Smooth muscle cell (in vitro differentiated cells): Measurements from ENCODE around the gene GREB1L. TPM values are rescaled to one million over a fixed set of nuclear protein-coding genes. Genes with fewer than 3 reads are reported as not detected.

ENCODE experiments used
- DNase-seq: peaks from one replicate; lab custom pipeline; 2025; ENCODE audit not compliant: unreplicated experiment; lab: John Stamatoyannopoulos, UW
- H2AFZ ChIP-seq: fragments of 200-600 bp; sonication (generic); 2 replicates; pipeline ENCODE4 v1.6.0; 2016; ENCODE audit warnings: antibody characterized with exemption, low read depth, mild to moderate bottlenecking
- H3F3A ChIP-seq: fragments of 200-600 bp; sonication (generic); 2 replicates; pipeline ENCODE4 v1.6.0; 2017; ENCODE audit warnings: antibody characterized with exemption, low read depth
- H3K27ac ChIP-seq: fragments of 200-600 bp; sonication (generic); 2 replicates; pipeline ENCODE4 v1.5.1; 2016; ENCODE audit warnings: low read depth, mild to moderate bottlenecking
- H3K27me3 ChIP-seq: fragments of 200-600 bp; sonication (generic); 2 replicates; pipeline ENCODE4 v1.6.1; 2016; ENCODE audit warnings: low read depth, mild to moderate bottlenecking
- H3K36me3 ChIP-seq: fragments of 200-600 bp; sonication (generic); 2 replicates; pipeline ENCODE4 v1.5.1; 2016; ENCODE audit warnings: low read depth
- H3K4me1 ChIP-seq: fragments of 200-600 bp; sonication (generic); 2 replicates; pipeline ENCODE4 v1.5.1; 2016; ENCODE audit warnings: low read depth
- H3K4me2 ChIP-seq: fragments of 200-600 bp; sonication (generic); 2 replicates; pipeline ENCODE4 v1.6.0; 2016; ENCODE audit warnings: mild to moderate bottlenecking
- H3K4me3 ChIP-seq: fragments of 200-600 bp; sonication (generic); 2 replicates; pipeline ENCODE4 v1.5.1; 2016; ENCODE audit warnings: mild to moderate bottlenecking
- H3K79me2 ChIP-seq: fragments of 200-600 bp; sonication (generic); 2 replicates; pipeline ENCODE4 v1.6.0; 2016; ENCODE audit warnings: low read depth, mild to moderate bottlenecking
- H3K9ac ChIP-seq: fragments of 200-600 bp; sonication (generic); 2 replicates; pipeline ENCODE4 v1.6.0; 2016; ENCODE audit warnings: low read depth
- H3K9me3 ChIP-seq: fragments of 200-600 bp; sonication (generic); replicated peaks from 2 replicates; pipeline ENCODE4 v1.5.1; 2016; ENCODE audit warnings: low read depth
- H4K20me1 ChIP-seq: fragments of 200-600 bp; sonication (generic); 2 replicates; pipeline ENCODE4 v1.6.0; 2016; ENCODE audit warnings: low read depth
- WGBS: methylation state at CpG from one replicate; pipeline ENCODE4 v1.1.7; 2016; ENCODE audit warnings: low lambda C conversion rate; 5-methylcytosine and 5-hydroxymethylcytosine counted together
- polyA plus RNA-seq: library from polyadenylated mRNA; unstranded; fragments of >200 nt; fragmentation: Nextera tagmentation; extraction: Ambion mirVana; gene quantifications from 2 replicates; pipeline ENCODE4 v1.2.1, GENCODE V29; 2016
- total RNA-seq: library from RNA; depleted of rRNA; stranded (reverse); fragments of >200 nt; gene quantifications from 2 replicates; pipeline ENCODE4 v1.2.3, GENCODE V29; 2014
- TF ChIP-seq, protein P1 (sequence below): fragments of 200-600 bp; sonication (generic); IDR thresholded peaks from 2 replicates; pipeline ENCODE4 v1.5.1; 2017; ENCODE audit warnings: borderline replicate concordance, mild to moderate bottlenecking, antibody characterized with exemption; ENCODE audit not compliant: insufficient read depth, poor library complexity, severe bottlenecking

GREB1L gene
- total and polyA plus RNA-seq, 2 experiments from 2014 or later = 4.0 to 15.3 TPM

DNA sequence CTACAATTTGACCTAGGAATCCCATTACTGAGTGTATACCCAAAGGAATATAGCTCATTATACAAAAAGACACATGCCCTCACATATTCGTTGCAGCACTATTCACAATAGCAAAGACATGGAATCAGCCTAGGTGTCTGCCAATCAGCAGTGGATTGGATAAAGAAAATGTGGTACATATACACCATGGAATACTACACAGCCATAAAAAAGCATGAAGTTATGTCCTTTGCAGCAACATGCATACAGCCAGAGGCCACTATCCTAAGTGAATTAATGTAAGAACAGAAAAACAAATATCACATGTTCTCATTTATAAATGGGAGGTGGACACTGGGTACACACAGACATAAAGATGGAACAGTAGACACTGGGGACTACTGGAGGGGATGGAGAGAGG, 54.0 kb downstream of the GREB1L start:
- Histone ChIP-seq H3K79me2 (no peaks in the 10 kb centered on the region), H3K4me2 (no peak overlapping the region), H4K20me1 (no peaks in the 10 kb centered on the region), H2AFZ (no peak overlapping the region), H3K27ac (no peak overlapping the region), H3K9ac (no peak overlapping the region), H3K27me3 (no peaks in the 10 kb centered on the region), H3K4me1 (peaks cover 43% of the 10 kb centered on the region), H3K9me3 (no peaks in the 10 kb centered on the region), H3F3A (peaks cover 3% of the 10 kb centered on the region), H3K4me3 (no peak overlapping the region), H3K36me3 (no peaks in the 10 kb centered on the region)
- WGBS = 92% methylated on average over 1 of the region's 1 CpG
- DNase-seq = no peak
- TF ChIP-seq, protein P1, sequence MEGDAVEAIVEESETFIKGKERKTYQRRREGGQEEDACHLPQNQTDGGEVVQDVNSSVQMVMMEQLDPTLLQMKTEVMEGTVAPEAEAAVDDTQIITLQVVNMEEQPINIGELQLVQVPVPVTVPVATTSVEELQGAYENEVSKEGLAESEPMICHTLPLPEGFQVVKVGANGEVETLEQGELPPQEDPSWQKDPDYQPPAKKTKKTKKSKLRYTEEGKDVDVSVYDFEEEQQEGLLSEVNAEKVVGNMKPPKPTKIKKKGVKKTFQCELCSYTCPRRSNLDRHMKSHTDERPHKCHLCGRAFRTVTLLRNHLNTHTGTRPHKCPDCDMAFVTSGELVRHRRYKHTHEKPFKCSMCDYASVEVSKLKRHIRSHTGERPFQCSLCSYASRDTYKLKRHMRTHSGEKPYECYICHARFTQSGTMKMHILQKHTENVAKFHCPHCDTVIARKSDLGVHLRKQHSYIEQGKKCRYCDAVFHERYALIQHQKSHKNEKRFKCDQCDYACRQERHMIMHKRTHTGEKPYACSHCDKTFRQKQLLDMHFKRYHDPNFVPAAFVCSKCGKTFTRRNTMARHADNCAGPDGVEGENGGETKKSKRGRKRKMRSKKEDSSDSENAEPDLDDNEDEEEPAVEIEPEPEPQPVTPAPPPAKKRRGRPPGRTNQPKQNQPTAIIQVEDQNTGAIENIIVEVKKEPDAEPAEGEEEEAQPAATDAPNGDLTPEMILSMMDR = no peak

DNA sequence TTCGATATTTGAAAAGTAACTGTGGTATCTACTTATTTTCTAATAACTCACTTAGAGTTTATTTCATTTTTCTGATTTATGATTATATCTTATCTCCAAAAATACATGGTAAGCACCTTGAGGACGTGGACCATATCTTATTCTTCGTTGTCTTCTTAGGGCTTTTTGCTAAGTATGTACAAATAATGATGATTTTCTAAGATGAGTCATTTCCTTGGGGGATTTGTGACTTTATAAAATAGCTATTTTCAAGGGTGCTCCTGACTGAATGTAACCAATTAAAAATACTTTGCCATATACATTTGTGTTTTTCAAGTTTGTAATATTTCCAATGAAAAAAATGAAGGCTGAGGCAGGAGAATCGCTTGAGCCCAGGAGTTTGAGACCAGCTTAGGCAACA, 56.3 kb downstream of the GREB1L start:
- Histone ChIP-seq H2AFZ (no peak overlapping the region), H3K27ac (no peak overlapping the region), H3K36me3 (no peaks in the 10 kb centered on the region), H3K4me2 (no peak overlapping the region), H3K4me3 (no peak overlapping the region), H3K9ac (no peak overlapping the region), H3K79me2 (no peaks in the 10 kb centered on the region), H4K20me1 (no peaks in the 10 kb centered on the region), H3K9me3 (no peaks in the 10 kb centered on the region), H3K27me3 (no peaks in the 10 kb centered on the region), H3K4me1 (peaks cover 46% of the 10 kb centered on the region), H3F3A (peaks cover 3% of the 10 kb centered on the region)
- WGBS = 62% methylated on average over 4 of the region's 4 CpGs
- TF ChIP-seq, protein P1 = no peak
- DNase-seq = no peak

DNA sequence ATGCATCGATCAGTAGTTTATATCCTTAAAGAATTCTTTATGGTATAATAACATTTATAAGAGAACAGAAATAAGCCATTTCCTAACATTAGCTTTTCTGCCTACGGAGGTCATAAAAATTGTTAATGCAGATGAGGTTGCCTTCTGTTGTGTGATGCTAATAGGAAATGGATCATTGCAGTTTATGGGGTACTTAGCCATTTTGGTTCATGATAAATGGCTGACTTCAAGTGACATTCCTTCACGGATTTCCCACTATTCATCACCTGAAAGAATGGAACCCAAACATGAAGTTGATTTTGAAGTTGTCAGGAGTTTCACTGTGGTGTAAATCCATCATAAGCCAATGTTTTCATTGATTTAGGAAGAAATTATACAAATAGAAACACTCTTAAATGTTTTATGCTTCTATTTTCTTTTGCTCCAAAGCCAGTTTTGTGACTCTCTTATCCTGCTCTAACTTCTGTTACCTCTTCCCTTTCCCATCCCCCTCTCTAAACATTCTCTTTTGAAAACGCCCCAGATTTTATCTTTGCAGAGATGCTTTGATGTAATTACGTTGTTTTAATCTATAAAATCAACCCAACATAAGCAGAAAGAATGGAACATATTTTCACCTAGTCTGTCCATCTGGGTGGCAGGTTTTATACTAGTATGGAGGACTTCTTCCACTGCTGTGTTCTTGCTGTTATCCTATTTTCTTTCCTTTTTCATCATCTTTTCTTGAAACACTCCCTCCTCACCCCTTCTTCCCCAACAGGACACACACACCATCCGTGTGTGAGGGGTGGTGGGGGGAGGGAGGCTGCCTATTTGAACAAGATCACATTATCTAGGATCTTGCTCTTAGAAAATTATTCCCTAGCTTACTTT, 58.2 kb downstream of the GREB1L start:
- WGBS = 32% methylated on average over 6 of the region's 6 CpGs
- no peak overlapping the region for H3K27ac ChIP-seq
- H3K9me3 ChIP-seq = no peaks in the 10 kb centered on the region
- H3K79me2 ChIP-seq = no peaks in the 10 kb centered on the region
- H2AFZ ChIP-seq = no peak overlapping the region
- H3K4me1 ChIP-seq = peaks cover 53% of the 10 kb centered on the region
- TF ChIP-seq, protein P1 = no peak
- no peak for DNase-seq
- H4K20me1 ChIP-seq = no peaks in the 10 kb centered on the region
- peaks cover 3% of the 10 kb centered on the region for H3F3A ChIP-seq
- peak overlapping the region; percentile 39 for H3K4me2 ChIP-seq
- no peaks in the 10 kb centered on the region for H3K36me3 ChIP-seq
- H3K4me3 ChIP-seq = no peak overlapping the region
- H3K27me3 ChIP-seq = no peaks in the 10 kb centered on the region
- H3K9ac ChIP-seq = no peak overlapping the region

DNA sequence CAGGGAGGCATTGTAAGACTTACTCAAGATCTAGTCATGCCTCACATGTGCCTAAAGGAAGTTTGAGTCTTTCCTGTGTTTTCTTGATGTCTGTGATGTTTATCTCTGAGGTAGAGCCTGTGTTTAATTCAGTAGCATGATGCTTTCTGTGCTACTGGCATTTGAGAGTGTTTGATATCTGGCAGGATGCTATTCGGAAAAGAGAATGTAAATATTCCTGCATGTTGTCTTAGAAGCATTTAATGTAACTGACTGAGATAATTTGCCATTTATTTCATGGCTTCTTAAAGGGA, 58.8 kb downstream of the GREB1L start:
- no peaks in the 10 kb centered on the region for H3K79me2 ChIP-seq
- no peak overlapping the region for H3K4me3 ChIP-seq
- no peaks in the 10 kb centered on the region for H3K9me3 ChIP-seq
- H2AFZ ChIP-seq = no peak overlapping the region
- no peaks in the 10 kb centered on the region for H4K20me1 ChIP-seq
- peaks cover 59% of the 10 kb centered on the region for H3K4me1 ChIP-seq
- no peak overlapping the region for H3K4me2 ChIP-seq
- no peak overlapping the region for H3K27ac ChIP-seq
- WGBS = 39% methylated on average over 1 of the region's 1 CpG
- no peaks in the 10 kb centered on the region for H3K36me3 ChIP-seq
- TF ChIP-seq, protein P1 = no peak
- no peaks in the 10 kb centered on the region for H3K27me3 ChIP-seq
- H3F3A ChIP-seq = peaks cover 3% of the 10 kb centered on the region
- no peak for DNase-seq
- H3K9ac ChIP-seq = no peak overlapping the region
